Measurements from ENCODE around the gene NBEA. TPM values are rescaled to one million over a fixed set of nuclear protein-coding genes. Genes with fewer than 3 reads are reported as not detected.

Gene NBEA
- total RNA-seq, 1 donor from 2014 or later = 6.1 TPM

- Histone ChIP-seq H3K4me3 (ENCODE audit: low read depth, low read length) (no peak overlapping the region), H3K27me3 (ENCODE audit: control insufficient read depth, insufficient read depth, low read length) (no peaks in the 10 kb centered on the region), H3K36me3 (ENCODE audit: control insufficient read depth, insufficient read depth, low read length) (no peaks in the 10 kb centered on the region)
- DNase-seq (ENCODE audit: low read depth) = no peak
- no peak for TF ChIP-seq CTCF (IDR thresholded peaks at IDR 0.05; ENCODE audit: insufficient read depth, low read length, poor library complexity, severe bottlenecking)
These were observed 774.7 kb downstream of the NBEA start for GRCh38 chr13:35716729-35717128.

GRCh38 chr13:35718084-35718483 is 776.0 kb downstream of the NBEA start:
- H3K4me3 ChIP-seq (ENCODE audit: low read depth, low read length) = no peak overlapping the region
- TF ChIP-seq CTCF (IDR thresholded peaks at IDR 0.05; ENCODE audit: insufficient read depth, low read length, poor library complexity, severe bottlenecking) = no peak
- no peak for DNase-seq (ENCODE audit: low read depth)

GRCh38 chr13:35720290-35720689 is 778.2 kb downstream of the NBEA start:
- TF ChIP-seq CTCF (IDR thresholded peaks at IDR 0.05; ENCODE audit: insufficient read depth, low read length, poor library complexity, severe bottlenecking) = no peak
- no peak for DNase-seq (ENCODE audit: low read depth)
- Histone ChIP-seq H3K27me3 (ENCODE audit: control insufficient read depth, insufficient read depth, low read length) (peaks cover 3% of the 10 kb centered on the region), H3K36me3 (ENCODE audit: control insufficient read depth, insufficient read depth, low read length) (no peaks in the 10 kb centered on the region), H3K4me3 (ENCODE audit: low read depth, low read length) (no peak overlapping the region)

More at GRCh38 chr13:35718084-35718483, 776.0 kb downstream of the NBEA start:
- H3K36me3 ChIP-seq (ENCODE audit: control insufficient read depth, insufficient read depth, low read length) = no peaks in the 10 kb centered on the region
- H3K27me3 ChIP-seq (ENCODE audit: control insufficient read depth, insufficient read depth, low read length) = peaks cover 3% of the 10 kb centered on the region

- no peak for DNase-seq (ENCODE audit: low read depth)
- H3K4me3 ChIP-seq (ENCODE audit: low read depth, low read length) = no peak overlapping the region
- peak; percentile 99 for TF ChIP-seq CTCF (IDR thresholded peaks at IDR 0.05; ENCODE audit: insufficient read depth, low read length, poor library complexity, severe bottlenecking)
- H3K36me3 ChIP-seq (ENCODE audit: control insufficient read depth, insufficient read depth, low read length) = no peaks in the 10 kb centered on the region
- peaks cover 3% of the 10 kb centered on the region for H3K27me3 ChIP-seq (ENCODE audit: control insufficient read depth, insufficient read depth, low read length)
These were observed 778.9 kb downstream of the NBEA start for GRCh38 chr13:35720690-35721554.

Measured in kidney epithelial cell (primary cell).